Bronchial epithelial cell (primary cell): ENCODE results near the gene TMEM167B. TPM values are rescaled to one million over a fixed set of nuclear protein-coding genes. Genes with fewer than 3 reads are reported as not detected.

Experiments
- DNase-seq: peaks from one replicate; pipeline ENCODE4 v3.0.0-alpha.2; 2010; ENCODE audit warnings: low read depth
- FAIRE-seq: peaks from 2 replicates; lab custom pipeline; 2011; peaks lifted over from hg19 to GRCh38; lab: Jason Lieb, UNC
- H3K27me3 ChIP-seq: 2 replicates; pipeline ENCODE4 v1.5.1; 2011; ENCODE audit warnings: low read length; ENCODE audit not compliant: control insufficient read depth, insufficient read depth
- H3K36me3 ChIP-seq: 2 replicates; pipeline ENCODE4 v1.5.1; 2011; ENCODE audit warnings: low read length; ENCODE audit not compliant: control insufficient read depth, insufficient read depth
- H3K4me3 ChIP-seq: 2 replicates; pipeline ENCODE4 v1.5.1; 2011; ENCODE audit warnings: mild to moderate bottlenecking, low read depth, low read length, control low read depth
- total RNA-seq: library from RNA; depleted of rRNA; stranded (reverse); fragments of >200 nt; gene quantifications from 2 replicates; pipeline ENCODE4 v1.2.1, GENCODE V29; 2014
- TF ChIP-seq, protein P1 (sequence below): IDR thresholded peaks from 2 replicates; pipeline ENCODE4 v1.5.1; 2011; ENCODE audit warnings: mild to moderate bottlenecking, moderate library complexity, low read length, control low read depth, inconsistent platforms; ENCODE audit not compliant: insufficient read depth, severe bottlenecking

Gene TMEM167B
- total RNA-seq, 1 donor from 2014 or later = 52.7 TPM

DNA sequence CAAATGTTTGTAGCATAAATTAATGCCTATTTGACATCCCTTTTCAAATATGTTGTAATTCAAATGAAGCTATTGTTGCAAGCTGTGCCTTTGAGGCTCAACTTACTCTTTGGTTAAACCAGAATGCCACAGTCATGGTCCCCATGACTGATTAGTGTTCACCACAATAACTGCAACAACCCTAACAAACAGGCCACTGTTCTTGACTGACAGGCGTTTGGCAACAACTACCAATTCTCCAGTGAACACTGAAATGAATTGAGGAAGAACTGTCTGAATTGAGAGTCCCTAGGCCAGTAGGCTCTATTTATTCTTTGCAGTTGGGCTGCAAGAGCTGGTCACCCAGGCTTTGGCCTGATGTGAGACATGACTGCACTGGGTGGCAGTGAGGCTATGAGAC, 6.6 kb upstream of the TMEM167B start:
- TF ChIP-seq, protein P1, sequence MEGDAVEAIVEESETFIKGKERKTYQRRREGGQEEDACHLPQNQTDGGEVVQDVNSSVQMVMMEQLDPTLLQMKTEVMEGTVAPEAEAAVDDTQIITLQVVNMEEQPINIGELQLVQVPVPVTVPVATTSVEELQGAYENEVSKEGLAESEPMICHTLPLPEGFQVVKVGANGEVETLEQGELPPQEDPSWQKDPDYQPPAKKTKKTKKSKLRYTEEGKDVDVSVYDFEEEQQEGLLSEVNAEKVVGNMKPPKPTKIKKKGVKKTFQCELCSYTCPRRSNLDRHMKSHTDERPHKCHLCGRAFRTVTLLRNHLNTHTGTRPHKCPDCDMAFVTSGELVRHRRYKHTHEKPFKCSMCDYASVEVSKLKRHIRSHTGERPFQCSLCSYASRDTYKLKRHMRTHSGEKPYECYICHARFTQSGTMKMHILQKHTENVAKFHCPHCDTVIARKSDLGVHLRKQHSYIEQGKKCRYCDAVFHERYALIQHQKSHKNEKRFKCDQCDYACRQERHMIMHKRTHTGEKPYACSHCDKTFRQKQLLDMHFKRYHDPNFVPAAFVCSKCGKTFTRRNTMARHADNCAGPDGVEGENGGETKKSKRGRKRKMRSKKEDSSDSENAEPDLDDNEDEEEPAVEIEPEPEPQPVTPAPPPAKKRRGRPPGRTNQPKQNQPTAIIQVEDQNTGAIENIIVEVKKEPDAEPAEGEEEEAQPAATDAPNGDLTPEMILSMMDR = no peak
- DNase-seq = no peak
- FAIRE-seq = no peak
- H3K27me3 ChIP-seq = no peaks in the 10 kb centered on the region
- no peak overlapping the region for H3K4me3 ChIP-seq
- no peaks in the 10 kb centered on the region for H3K36me3 ChIP-seq

DNA sequence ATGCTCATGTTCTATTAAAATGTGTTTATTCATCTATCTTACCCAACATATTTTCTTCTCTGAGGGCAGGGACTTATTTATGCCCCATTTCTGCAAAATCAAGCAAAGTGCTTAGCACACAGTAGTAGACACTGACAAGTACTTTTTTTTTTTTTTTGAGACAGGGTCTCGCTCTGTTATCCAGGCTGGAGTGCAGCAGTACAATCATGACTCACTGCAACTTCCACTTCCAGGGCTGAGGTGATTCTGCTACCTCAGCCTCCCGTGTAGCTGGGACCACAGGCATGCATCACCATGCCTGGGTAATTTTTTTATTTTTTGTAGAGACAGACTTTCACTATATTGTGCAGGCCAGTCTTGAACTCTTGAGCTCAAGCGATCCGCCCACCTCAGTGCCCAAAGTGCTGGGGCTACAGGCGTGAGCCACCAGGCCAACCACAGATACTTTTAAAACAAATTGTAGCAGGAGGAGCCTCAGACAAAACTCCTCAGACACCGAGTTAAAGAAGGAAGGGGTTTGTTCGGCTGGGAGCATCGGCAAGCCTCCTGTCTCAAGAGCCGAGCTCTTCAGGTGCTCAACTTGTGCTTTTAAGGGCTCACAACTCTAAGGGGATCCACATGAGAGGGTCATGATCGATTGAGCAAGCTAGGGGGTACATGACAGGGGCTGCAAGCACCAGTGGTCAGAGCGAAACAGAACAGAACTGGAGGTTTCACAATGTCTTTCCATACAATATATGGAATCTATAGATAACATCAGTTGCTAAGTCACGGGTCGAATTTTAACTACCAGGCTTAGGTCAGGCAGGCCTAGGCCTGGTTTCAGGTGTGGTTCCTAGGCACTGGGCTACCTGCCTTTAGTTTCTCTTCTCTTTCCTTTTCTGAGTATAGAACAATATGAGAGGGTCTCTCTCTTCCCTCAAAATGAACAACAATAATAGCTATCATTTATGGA, 5.7 kb upstream of the TMEM167B start:
- DNase-seq (peak; percentile 52), FAIRE-seq (no peak)
- Histone ChIP-seq H3K36me3 (no peaks in the 10 kb centered on the region), H3K4me3 (no peak overlapping the region), H3K27me3 (no peaks in the 10 kb centered on the region)
- TF ChIP-seq, protein P1 = no peak

DNA sequence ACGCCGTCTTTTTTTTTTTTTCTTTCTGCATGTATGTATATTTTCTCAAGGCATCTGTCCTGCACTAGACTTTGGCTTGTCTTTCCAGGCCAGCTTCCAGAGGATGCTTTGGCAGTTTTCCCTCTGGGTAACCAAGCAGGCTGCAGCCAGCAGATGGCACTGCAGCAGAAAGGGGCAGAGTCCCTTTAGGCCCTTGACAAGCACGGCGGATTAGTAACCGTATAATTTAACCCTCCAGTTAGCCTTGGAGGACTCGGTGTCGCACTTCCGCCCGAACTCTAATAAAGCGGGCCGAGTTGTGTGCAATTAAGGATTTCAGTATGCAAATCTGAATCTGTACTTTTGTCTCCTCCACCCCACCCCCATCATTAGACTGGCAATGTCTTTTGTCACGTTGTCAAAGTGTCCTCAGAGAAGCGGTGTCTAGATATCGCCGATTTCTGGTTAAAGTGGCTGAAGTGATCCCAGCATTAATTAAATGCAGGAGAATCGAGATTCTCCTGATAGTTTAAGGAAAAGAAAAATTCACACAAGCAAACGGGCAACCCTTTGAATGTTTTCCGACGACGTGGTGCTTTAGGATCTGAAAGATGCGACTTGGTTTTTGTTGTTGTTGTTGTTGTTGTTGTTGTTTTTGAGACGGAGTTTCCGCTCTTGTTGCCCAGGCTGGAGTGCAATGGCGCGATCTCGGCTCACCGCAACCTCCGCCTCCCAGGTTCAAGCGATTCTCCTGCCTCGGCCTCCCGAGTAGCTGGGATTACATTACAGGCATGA, 1.1 kb upstream of the TMEM167B start:
- Histone ChIP-seq H3K36me3 (no peaks in the 10 kb centered on the region), H3K4me3 (peak overlapping the region; percentile 87), H3K27me3 (no peaks in the 10 kb centered on the region)
- no peak for FAIRE-seq
- DNase-seq = peak; percentile 69
- TF ChIP-seq, protein P1 = peak; percentile 75

DNA sequence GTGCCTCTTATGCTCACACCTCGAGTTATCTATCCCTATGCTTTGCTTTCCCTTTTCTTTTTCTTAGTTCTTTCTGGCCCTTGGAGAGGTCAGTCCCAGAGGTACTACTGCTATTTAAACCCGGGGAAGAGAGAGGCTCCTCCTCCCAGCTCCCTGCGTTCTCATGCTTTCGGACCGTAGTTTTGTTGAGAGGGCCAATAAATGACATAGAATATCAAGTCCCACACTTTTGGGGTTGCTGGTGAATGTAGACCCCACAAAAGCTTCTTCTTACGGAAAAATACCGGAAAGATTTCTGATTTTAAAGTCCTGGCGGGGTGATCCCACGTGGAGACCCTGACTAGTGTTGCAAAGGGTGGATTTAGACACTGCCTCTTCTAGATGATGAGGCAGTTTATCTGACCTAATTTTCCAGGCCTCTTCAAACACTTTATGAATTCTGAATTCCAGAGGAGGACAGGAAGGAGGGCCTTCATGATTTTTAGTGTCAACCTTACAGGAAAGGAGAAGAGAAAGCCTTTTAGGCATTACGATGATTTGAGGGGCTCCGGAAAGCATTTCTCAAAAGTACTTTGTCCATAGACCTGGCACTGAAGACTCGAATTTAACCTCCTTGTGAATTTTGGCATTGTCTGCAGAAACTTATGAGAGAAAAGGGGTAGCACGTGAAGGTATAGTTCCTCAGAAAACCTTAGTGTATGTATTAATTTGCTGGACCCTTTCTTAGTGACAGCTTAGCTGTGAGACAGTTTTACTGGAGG, 694 bp downstream of the TMEM167B start:
- no peak for FAIRE-seq

DNA sequence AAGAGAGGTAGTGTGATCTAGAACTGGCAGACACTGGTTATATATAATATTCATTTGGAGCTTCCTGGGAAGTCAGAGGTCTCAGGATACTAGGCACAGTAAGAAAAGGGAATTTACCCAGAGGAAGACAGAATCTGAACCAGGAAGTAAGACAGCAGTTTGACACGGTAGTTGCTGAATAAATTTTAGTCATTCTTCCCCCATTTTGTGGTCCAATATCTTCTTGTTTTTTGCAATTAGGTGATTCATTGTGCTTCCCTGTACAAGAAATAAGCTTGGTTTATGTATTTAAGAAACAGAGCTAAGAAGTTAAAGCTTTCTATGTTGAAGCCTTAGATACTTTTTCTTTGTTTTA, 1.3 kb downstream of the TMEM167B start:
- TF ChIP-seq, protein P1 = no peak
- H3K27me3 ChIP-seq = no peaks in the 10 kb centered on the region
- peak overlapping the region; percentile 87 for H3K4me3 ChIP-seq
- DNase-seq = peak; percentile 82
- H3K36me3 ChIP-seq = peaks cover 1% of the 10 kb centered on the region
- FAIRE-seq = no peak

More for the DNA sequence above, 694 bp downstream of the TMEM167B start:
- Histone ChIP-seq H3K4me3 (peak overlapping the region; percentile 87), H3K27me3 (no peaks in the 10 kb centered on the region), H3K36me3 (peaks cover 1% of the 10 kb centered on the region)
- TF ChIP-seq, protein P1 = no peak
- peak; percentile 57 for DNase-seq
